HepG2 (cell line): ENCODE data around the gene SNHG17. TPM values are rescaled to one million over a fixed set of nuclear protein-coding genes. Genes with fewer than 3 reads are reported as not detected.

Experiments
- ARHGAP35 ChIP-seq: sonication (generic); formaldehyde crosslinking; IDR thresholded peaks from 2 replicates; pipeline ENCODE4 v1.9.0; 2022; ENCODE audit warnings: mild to moderate bottlenecking, inconsistent platforms, moderate library complexity, missing genetic modification reagents, borderline replicate concordance
- HNRNPUL1 ChIP-seq: fragments of 200-400 bp; formaldehyde crosslinking; IDR thresholded peaks from 2 replicates; pipeline ENCODE4 v1.6.1; 2017; ENCODE audit warnings: low read depth, mild to moderate bottlenecking, low read length, moderate library complexity
- MBD4 ChIP-seq: IDR thresholded peaks from 2 replicates; pipeline ENCODE4 v1.6.1; 2012; ENCODE audit warnings: low read length, inconsistent platforms, borderline replicate concordance
- MYNN ChIP-seq: sonication (generic); formaldehyde crosslinking; IDR thresholded peaks from 2 replicates; pipeline ENCODE4 v1.4.0; 2020; ENCODE audit warnings: mild to moderate bottlenecking, low read depth, missing genetic modification reagents
- PHF21A ChIP-seq: sonication (generic); formaldehyde crosslinking; IDR thresholded peaks from 2 replicates; pipeline ENCODE4 v1.5.0; 2020; ENCODE audit warnings: mild to moderate bottlenecking, missing genetic modification reagents
- RXRB ChIP-seq: IDR thresholded peaks from 2 replicates; pipeline ENCODE4 v1.6.1; 2016; ENCODE audit warnings: borderline replicate concordance, missing genetic modification reagents, missing compliant biosample characterization
- TBX3 ChIP-seq: fragments of 450-650 bp; IDR thresholded peaks from 2 replicates; pipeline ENCODE4 v1.6.1; 2017; ENCODE audit warnings: antibody characterized with exemption, mild to moderate bottlenecking, inconsistent platforms, borderline replicate concordance
- ZNF232 ChIP-seq: sonication (generic); formaldehyde crosslinking; IDR thresholded peaks from 2 replicates; pipeline ENCODE4 v1.4.0; 2020; ENCODE audit warnings: missing genetic modification reagents, borderline replicate concordance
- ZNF24 ChIP-seq: fragments of 450-650 bp; IDR thresholded peaks from 2 replicates; pipeline ENCODE4 v1.6.1; 2017; ENCODE audit warnings: antibody characterized with exemption, mild to moderate bottlenecking
- ZNF337 ChIP-seq: sonication (generic); formaldehyde crosslinking; IDR thresholded peaks from 2 replicates; pipeline ENCODE4 v1.5.1; 2020; ENCODE audit warnings: missing genetic modification reagents, low read depth, mild to moderate bottlenecking, borderline replicate concordance
- ZNF775 ChIP-seq: sonication (generic); formaldehyde crosslinking; IDR thresholded peaks from 2 replicates; pipeline ENCODE4 v1.4.0; 2020; ENCODE audit warnings: missing genetic modification reagents, mild to moderate bottlenecking, moderate library complexity, borderline replicate concordance
- ZNF790 ChIP-seq: sonication (generic); formaldehyde crosslinking; IDR thresholded peaks from 2 replicates; pipeline ENCODE4 v1.8.0; 2022; ENCODE audit warnings: missing genetic modification reagents, mild to moderate bottlenecking, borderline replicate concordance
- polyA plus RNA-seq, 8 experiments: library from polyadenylated mRNA; depleted of rRNA in 3 of 8; stranded (reverse) in 7 of 8; unstranded in 1 of 8; fragments of >200 nt; fragmentation: Illumina TruSeq in 4 of 8; extraction: Trizol in 4 of 8; gene quantifications; 2 replicates each; pipeline versions ENCODE4 v1.2.1 to v1.2.3, GENCODE V29; 2011 to 2016; ENCODE audit warnings: low read depth in 4 of 8, missing spikeins in 1 of 8, mixed read lengths in 1 of 8; ENCODE audit not compliant: insufficient read depth in 1 of 8
- total RNA-seq, 5 experiments: library from RNA; depleted of rRNA; stranded (reverse); fragments of >200 nt; fragmentation: Illumina TruSeq; extraction: Trizol; gene quantifications; 2 replicates each; pipeline ENCODE4 v1.2.3, GENCODE V29; 2016; ENCODE audit warnings: low read depth in 1 of 5
- TF ChIP-seq, protein P1 (sequence below): sonication (generic); formaldehyde crosslinking; IDR thresholded peaks from 2 replicates; pipeline ENCODE4 v1.4.0; 2020; ENCODE audit warnings: mild to moderate bottlenecking, missing genetic modification reagents
- TF ChIP-seq, protein P2 (sequence below): sonication (generic); formaldehyde crosslinking; IDR thresholded peaks from 2 replicates; pipeline ENCODE4 v1.4.0; 2020; ENCODE audit warnings: missing genetic modification reagents
- TF ChIP-seq, protein P3 (sequence below): sonication (generic); formaldehyde crosslinking; IDR thresholded peaks from 2 replicates; pipeline ENCODE4 v1.5.0; 2020; ENCODE audit warnings: missing genetic modification reagents, mild to moderate bottlenecking, borderline replicate concordance
- TF ChIP-seq, protein P4 (sequence below): sonication (generic); formaldehyde crosslinking; IDR thresholded peaks from 2 replicates; pipeline ENCODE4 v1.4.0; 2020; ENCODE audit warnings: missing genetic modification reagents
- TF ChIP-seq, protein P5 (sequence below): sonication (generic); formaldehyde crosslinking; IDR thresholded peaks from 2 replicates; pipeline ENCODE4 v1.8.0; 2022; ENCODE audit warnings: mild to moderate bottlenecking, missing genetic modification reagents, moderate library complexity
- TF ChIP-seq, protein P6 (sequence below): sonication (generic); formaldehyde crosslinking; conservative IDR thresholded peaks from 2 replicates; pipeline ENCODE4 v1.4.0; 2020; ENCODE audit warnings: missing genetic modification reagents

The SNHG17 gene
- total and polyA plus RNA-seq, 2 of the 13 experiments (the other 11 are each of a cell fraction or from before 2014, with no cell fraction given): 26.2 to 41.2 TPM

DNA sequence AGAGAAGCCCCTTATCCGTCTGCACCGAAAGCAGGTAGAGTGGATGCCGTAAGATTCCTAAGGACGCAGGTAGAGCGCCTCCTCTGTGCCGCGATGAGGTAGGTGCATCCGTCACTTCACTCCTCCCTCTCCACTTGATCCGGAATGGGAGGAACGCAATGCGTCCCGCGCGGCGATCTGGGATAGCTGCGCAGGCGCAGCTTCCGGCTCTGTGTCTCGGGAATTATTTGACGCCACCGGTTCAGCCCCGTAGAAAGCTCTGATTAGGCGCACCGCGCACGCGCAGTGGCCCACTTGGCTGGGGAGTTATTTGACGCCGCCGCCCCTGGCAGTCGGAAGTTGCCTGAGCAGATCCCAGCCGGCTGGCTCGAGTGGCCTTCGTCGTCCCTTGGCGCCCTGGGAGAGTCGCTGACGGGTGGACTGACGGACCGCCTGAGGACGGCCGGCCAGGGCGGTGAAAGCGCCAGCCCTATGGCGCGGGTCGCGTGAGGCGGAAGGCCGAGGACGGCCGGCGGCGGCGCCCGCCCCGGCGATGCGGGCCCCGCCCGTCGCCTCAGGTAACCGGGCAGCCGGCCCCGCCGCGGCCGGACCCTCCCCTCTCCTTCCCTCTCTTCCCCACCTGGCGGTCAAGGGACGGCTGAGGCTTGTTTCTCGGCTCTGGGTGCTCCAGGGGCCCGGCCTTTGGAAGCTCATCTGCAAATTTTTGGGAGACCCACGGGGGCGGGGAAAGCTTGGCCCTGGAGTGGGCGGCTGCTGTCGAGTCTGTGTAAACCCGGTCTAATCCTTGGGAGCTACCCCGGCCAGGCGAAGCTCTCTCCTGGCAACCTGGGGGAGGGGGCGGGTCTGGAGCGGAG is 37.6 kb upstream of the SNHG17 start, which contains the start of gene RALGAPB (continued):
- peak; percentile 73 for TF ChIP-seq RXRB (CRISPR knock-in tag)
- TF ChIP-seq ZNF232 (CRISPR knock-in tag): no peak; the same call in 1 of the 2 replicates
- no peak for TF ChIP-seq TBX3
- TF ChIP-seq ZNF790 (CRISPR knock-in tag): no peak; the same call in 1 of the 2 replicates
- TF ChIP-seq, protein P1, sequence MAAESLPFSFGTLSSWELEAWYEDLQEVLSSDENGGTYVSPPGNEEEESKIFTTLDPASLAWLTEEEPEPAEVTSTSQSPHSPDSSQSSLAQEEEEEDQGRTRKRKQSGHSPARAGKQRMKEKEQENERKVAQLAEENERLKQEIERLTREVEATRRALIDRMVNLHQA (CRISPR knock-in tag): 0 out of 2 replicates have a peak, but pooled peaks have one; percentile 62
- TF ChIP-seq, protein P2, sequence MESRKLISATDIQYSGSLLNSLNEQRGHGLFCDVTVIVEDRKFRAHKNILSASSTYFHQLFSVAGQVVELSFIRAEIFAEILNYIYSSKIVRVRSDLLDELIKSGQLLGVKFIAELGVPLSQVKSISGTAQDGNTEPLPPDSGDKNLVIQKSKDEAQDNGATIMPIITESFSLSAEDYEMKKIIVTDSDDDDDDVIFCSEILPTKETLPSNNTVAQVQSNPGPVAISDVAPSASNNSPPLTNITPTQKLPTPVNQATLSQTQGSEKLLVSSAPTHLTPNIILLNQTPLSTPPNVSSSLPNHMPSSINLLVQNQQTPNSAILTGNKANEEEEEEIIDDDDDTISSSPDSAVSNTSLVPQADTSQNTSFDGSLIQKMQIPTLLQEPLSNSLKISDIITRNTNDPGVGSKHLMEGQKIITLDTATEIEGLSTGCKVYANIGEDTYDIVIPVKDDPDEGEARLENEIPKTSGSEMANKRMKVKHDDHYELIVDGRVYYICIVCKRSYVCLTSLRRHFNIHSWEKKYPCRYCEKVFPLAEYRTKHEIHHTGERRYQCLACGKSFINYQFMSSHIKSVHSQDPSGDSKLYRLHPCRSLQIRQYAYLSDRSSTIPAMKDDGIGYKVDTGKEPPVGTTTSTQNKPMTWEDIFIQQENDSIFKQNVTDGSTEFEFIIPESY (CRISPR knock-in tag): no peak
- TF ChIP-seq ZNF775 (CRISPR knock-in tag): no peak
- TF ChIP-seq ZNF337 (CRISPR knock-in tag): peak; percentile 83; the same call in 1 of the 2 replicates
- no peak for TF ChIP-seq ZNF24
- TF ChIP-seq, protein P3, sequence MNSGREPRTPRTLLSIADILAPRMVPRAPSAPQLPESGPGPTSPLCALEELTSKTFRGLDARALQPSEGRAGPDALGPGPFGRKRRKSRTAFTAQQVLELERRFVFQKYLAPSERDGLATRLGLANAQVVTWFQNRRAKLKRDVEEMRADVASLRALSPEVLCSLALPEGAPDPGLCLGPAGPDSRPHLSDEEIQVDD (CRISPR knock-in tag): peak; percentile 36; the same call in 1 of the 2 replicates
- TF ChIP-seq, protein P4, sequence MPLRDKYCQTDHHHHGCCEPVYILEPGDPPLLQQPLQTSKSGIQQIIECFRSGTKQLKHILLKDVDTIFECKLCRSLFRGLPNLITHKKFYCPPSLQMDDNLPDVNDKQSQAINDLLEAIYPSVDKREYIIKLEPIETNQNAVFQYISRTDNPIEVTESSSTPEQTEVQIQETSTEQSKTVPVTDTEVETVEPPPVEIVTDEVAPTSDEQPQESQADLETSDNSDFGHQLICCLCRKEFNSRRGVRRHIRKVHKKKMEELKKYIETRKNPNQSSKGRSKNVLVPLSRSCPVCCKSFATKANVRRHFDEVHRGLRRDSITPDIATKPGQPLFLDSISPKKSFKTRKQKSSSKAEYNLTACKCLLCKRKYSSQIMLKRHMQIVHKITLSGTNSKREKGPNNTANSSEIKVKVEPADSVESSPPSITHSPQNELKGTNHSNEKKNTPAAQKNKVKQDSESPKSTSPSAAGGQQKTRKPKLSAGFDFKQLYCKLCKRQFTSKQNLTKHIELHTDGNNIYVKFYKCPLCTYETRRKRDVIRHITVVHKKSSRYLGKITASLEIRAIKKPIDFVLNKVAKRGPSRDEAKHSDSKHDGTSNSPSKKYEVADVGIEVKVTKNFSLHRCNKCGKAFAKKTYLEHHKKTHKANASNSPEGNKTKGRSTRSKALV: peak; percentile 86; the same call in 1 of the 2 replicates
- TF ChIP-seq PHF21A: peak; percentile 96
- 0 out of 2 replicates have a peak, but pooled peaks have one; percentile 73 for TF ChIP-seq ARHGAP35 (CRISPR knock-in tag)
- no peak for TF ChIP-seq HNRNPUL1
- TF ChIP-seq MYNN (CRISPR knock-in tag): peak; percentile 83; the same call in 1 of the 2 replicates
- TF ChIP-seq MBD4: no peak
- TF ChIP-seq, protein P5, sequence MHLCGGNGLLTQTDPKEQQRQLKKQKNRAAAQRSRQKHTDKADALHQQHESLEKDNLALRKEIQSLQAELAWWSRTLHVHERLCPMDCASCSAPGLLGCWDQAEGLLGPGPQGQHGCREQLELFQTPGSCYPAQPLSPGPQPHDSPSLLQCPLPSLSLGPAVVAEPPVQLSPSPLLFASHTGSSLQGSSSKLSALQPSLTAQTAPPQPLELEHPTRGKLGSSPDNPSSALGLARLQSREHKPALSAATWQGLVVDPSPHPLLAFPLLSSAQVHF: no peak
- TF ChIP-seq, protein P6, sequence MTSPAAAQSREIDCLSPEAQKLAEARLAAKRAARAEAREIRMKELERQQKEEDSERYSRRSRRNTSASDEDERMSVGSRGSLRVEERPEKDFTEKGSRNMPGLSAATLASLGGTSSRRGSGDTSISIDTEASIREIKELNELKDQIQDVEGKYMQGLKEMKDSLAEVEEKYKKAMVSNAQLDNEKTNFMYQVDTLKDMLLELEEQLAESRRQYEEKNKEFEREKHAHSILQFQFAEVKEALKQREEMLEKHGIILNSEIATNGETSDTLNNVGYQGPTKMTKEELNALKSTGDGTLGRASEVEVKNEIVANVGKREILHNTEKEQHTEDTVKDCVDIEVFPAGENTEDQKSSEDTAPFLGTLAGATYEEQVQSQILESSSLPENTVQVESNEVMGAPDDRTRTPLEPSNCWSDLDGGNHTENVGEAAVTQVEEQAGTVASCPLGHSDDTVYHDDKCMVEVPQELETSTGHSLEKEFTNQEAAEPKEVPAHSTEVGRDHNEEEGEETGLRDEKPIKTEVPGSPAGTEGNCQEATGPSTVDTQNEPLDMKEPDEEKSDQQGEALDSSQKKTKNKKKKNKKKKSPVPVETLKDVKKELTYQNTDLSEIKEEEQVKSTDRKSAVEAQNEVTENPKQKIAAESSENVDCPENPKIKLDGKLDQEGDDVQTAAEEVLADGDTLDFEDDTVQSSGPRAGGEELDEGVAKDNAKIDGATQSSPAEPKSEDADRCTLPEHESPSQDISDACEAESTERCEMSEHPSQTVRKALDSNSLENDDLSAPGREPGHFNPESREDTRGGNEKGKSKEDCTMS (CRISPR knock-in tag): 0 out of 2 replicates have a peak, but pooled peaks have one; percentile 22
